GM18498 (cell line): Measurements from ENCODE around the gene MEF2C.

Experiments used
- ATAC-seq: cut with Tn5 transposase; IDR thresholded peaks from one replicate; pipeline ENCODE4 v1.9.1; 2021; ENCODE audit warnings: mild to moderate bottlenecking, moderate library complexity; ENCODE audit not compliant: unreplicated experiment

MEF2C gene

GRCh38 chr5:88889189-88890069 lies 6.4 kb upstream of the MEF2C start:
- peak; percentile 43 for ATAC-seq

- ATAC-seq: no peak
These were observed 5.8 kb upstream of the MEF2C start for GRCh38 chr5:88888848-88889188.

- ATAC-seq: no peak
These were observed 5.3 kb upstream of the MEF2C start for GRCh38 chr5:88888291-88888690.

- ATAC-seq: no peak
These were observed 4.4 kb upstream of the MEF2C start for GRCh38 chr5:88887342-88887741.

- peak; percentile 20 for ATAC-seq
These were observed 3.9 kb upstream of the MEF2C start for GRCh38 chr5:88886746-88887341.

GRCh38 chr5:88886252-88886651 lies 3.3 kb upstream of the MEF2C start:
- no peak for ATAC-seq

- no peak for ATAC-seq
These were observed 2.0 kb upstream of the MEF2C start for GRCh38 chr5:88885002-88885401.

GRCh38 chr5:88884608-88884877 lies 1.6 kb upstream of the MEF2C start:
- ATAC-seq: no peak

- ATAC-seq: peak; percentile 24
These were observed 1.0 kb upstream of the MEF2C start for GRCh38 chr5:88883836-88884607.

GRCh38 chr5:88882276-88883038 lies 527 bp downstream of the MEF2C start:
- ATAC-seq: no peak

- peak; percentile 26 for ATAC-seq
These were observed 1.4 kb downstream of the MEF2C start for GRCh38 chr5:88881571-88881971.

GRCh38 chr5:88880201-88880600 lies 2.8 kb downstream of the MEF2C start:
- no peak for ATAC-seq

- ATAC-seq: no peak
These were observed 3.3 kb downstream of the MEF2C start for GRCh38 chr5:88879724-88880123.

GRCh38 chr5:88878976-88879375 lies 4.0 kb downstream of the MEF2C start:
- ATAC-seq: no peak

GRCh38 chr5:88877826-88878225 lies 5.2 kb downstream of the MEF2C start:
- ATAC-seq: no peak

GRCh38 chr5:88876714-88877113 lies 6.3 kb downstream of the MEF2C start:
- ATAC-seq: no peak

GRCh38 chr5:88875341-88876234 lies 7.4 kb downstream of the MEF2C start:
- ATAC-seq: peak; percentile 40

- no peak for ATAC-seq
These were observed 9.5 kb downstream of the MEF2C start for GRCh38 chr5:88873447-88873846.

- ATAC-seq: no peak
These were observed 10.0 kb downstream of the MEF2C start for GRCh38 chr5:88872971-88873370.

GRCh38 chr5:88870285-88870684 lies 12.7 kb downstream of the MEF2C start:
- ATAC-seq: no peak
